ENCODE measurements around the gene OTUD7B. TPM values are rescaled to one million over a fixed set of nuclear protein-coding genes. Genes with fewer than 3 reads are reported as not detected.

The OTUD7B gene
- total RNA-seq, 2 experiments from 2014 or later: 18.5 to 20.1 TPM

DNA sequence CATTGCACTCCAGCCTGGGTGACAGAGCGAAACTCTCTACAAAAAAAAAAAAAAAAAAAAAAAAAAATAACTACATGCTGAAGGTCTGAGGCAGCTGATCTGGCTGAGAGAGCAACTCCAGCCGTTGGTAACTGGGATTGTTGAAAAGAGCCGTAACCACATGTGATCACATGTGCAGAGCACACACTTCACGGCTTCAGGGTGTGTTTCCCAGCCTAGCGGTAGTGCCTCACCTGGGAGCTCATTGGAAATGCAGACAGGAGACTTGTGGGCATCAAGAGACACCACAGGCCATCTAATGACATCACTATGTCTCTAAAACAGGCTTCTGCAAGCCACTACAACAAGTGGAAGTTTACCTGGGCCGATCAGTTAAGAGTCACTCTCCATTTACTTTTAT, 11.8 kb upstream of the OTUD7B start:
- ATAC-seq (no peak), DNase-seq (no peak)
- Mint-ChIP-seq H3K36me3 (ENCODE audit: low read depth) (no peaks in the 10 kb centered on the region), H3K4me1 (no peaks in the 10 kb centered on the region), H3K4me3 (no peak overlapping the region), H3K9me3 (ENCODE audit: low read depth) (no peaks in the 10 kb centered on the region), H3K27me3 (peaks cover 5% of the 10 kb centered on the region), H3K27ac (no peak overlapping the region)
- intact Hi-C loops (cut with DNase I, micrococcal nuclease): no loop called here
- ChIA-PET CTCF (interaction anchor here (1.0 to 1.1 kb wide), 2 partner anchors 8 to 164 kb away, joined by 3 to 4 read pairs; no protein-coding TSS in a partner anchor), POLR2A (no interaction called here)

DNA sequence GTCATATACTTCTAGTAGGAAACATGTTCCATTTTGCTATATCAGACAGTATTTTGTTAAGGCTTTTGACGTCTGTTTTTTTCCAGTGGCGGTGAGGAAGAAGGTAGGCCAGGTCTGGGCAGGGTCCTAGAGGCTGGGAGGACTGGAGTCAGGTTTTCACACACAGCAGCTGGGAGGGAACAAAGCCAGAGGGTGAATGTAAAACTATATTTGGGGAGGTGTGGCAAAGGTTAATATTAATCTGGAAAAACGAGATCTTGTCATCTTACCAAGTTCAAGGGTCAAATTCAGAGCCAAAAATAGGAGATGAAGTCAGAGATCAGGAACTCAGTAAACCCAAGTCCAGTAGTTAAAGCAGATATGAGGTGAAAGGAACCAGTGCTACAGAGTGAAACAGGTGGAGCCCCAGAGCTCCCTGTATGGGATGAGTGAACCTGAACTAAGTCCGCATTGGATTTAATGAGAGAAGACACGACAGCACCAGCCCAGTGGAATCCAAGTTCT, 10.7 kb upstream of the OTUD7B start:
- Mint-ChIP-seq H3K27ac (no peak overlapping the region), H3K4me3 (no peak overlapping the region), H3K27me3 (peaks cover 5% of the 10 kb centered on the region), H3K36me3 (ENCODE audit: low read depth) (no peaks in the 10 kb centered on the region), H3K4me1 (no peaks in the 10 kb centered on the region), H3K9me3 (ENCODE audit: low read depth) (no peaks in the 10 kb centered on the region)
- ATAC-seq (no peak), DNase-seq (no peak)
- CTCF ChIA-PET: no interaction called here
- intact Hi-C loops (cut with DNase I, micrococcal nuclease): no loop called here
- POLR2A ChIA-PET: no interaction called here

GRCh38 chr1:150020711-150021110, 10.2 kb upstream of the OTUD7B start:
- no peaks in the 10 kb centered on the region for H3K9me3 Mint-ChIP-seq (ENCODE audit: low read depth)
- no peak overlapping the region for H3K4me3 Mint-ChIP-seq
- peaks cover 5% of the 10 kb centered on the region for H3K27me3 Mint-ChIP-seq
- DNase-seq (no peak), ATAC-seq (no peak)
- CTCF ChIA-PET: no interaction called here
- intact Hi-C loops (cut with DNase I, micrococcal nuclease): no loop called here
- H3K4me1 Mint-ChIP-seq: no peaks in the 10 kb centered on the region
- no peaks in the 10 kb centered on the region for H3K36me3 Mint-ChIP-seq (ENCODE audit: low read depth)
- POLR2A ChIA-PET: no interaction called here
- H3K27ac Mint-ChIP-seq: no peak overlapping the region

DNA sequence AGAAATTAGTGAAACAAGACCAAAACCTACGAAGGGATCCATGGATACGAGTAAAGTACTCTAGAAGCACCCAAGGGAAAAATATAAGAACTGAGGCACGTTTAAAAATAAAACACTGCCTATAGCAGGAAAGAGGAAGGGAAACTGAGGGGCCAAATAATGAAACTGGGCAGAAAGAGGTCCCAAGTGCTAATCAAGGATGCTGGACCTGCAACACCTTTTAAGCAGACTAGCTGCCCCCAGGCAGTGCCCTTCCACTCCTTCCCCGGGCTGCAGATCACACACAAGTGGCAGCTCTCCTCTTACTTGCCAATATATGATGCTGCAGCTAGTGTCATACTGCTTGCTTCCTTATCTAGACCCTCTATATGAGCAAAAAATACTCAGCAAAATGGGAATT, 7.6 kb upstream of the OTUD7B start:
- DNase-seq: no peak
- no peak overlapping the region for H3K4me3 Mint-ChIP-seq
- POLR2A ChIA-PET: no interaction called here
- ATAC-seq: no peak
- H3K4me1 Mint-ChIP-seq: no peaks in the 10 kb centered on the region
- peaks cover under 1% of the 10 kb centered on the region for H3K27me3 Mint-ChIP-seq
- H3K36me3 Mint-ChIP-seq (ENCODE audit: low read depth): no peaks in the 10 kb centered on the region
- CTCF ChIA-PET: no interaction called here
- intact Hi-C loops (cut with DNase I, micrococcal nuclease): no loop called here
- H3K27ac Mint-ChIP-seq: no peak overlapping the region
- H3K9me3 Mint-ChIP-seq (ENCODE audit: low read depth): no peaks in the 10 kb centered on the region

DNA sequence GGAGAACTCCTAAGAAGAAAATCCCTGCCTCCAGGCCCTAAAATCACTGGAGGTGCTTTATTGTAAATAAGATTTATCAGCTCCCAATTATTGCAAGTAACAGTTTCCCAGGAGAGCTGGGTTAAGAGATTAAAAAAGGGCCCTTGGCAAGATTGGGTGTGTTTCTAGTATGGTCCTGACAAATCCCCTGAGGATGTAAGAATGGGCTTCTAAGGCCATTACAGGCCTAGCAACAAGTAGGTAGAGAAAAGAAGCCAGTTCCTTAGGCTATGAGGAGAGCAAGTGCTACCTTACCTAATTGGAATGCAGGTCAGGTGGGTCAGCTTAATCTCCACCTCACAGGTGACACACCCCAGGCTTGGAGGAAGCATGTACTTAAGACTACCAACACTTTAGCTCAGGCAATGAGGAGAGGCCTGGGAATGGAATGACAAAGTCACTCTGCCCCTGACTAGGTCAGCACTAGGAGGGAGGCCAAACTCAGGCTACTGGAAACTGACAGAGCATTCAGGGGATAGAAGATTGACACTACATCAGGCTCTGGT, 6.8 kb upstream of the OTUD7B start:
- DNase-seq (no peak), ATAC-seq (no peak)
- CTCF ChIA-PET: interaction anchor here (1.2 to 1.3 kb wide), 2 partner anchors 19 to 170 kb away, joined by 3 to 5 read pairs; no protein-coding TSS in a partner anchor
- Mint-ChIP-seq H3K4me3 (no peak overlapping the region), H3K27me3 (no peaks in the 10 kb centered on the region), H3K4me1 (no peaks in the 10 kb centered on the region), H3K36me3 (ENCODE audit: low read depth) (no peaks in the 10 kb centered on the region), H3K9me3 (ENCODE audit: low read depth) (no peaks in the 10 kb centered on the region), H3K27ac (no peak overlapping the region)
- intact Hi-C loops (cut with DNase I, micrococcal nuclease): no loop called here
- POLR2A ChIA-PET: no interaction called here

- H3K4me1 Mint-ChIP-seq: peaks cover 2% of the 10 kb centered on the region
- no peaks in the 10 kb centered on the region for H3K36me3 Mint-ChIP-seq (ENCODE audit: low read depth)
- H3K9me3 Mint-ChIP-seq (ENCODE audit: low read depth): no peaks in the 10 kb centered on the region
- intact Hi-C loops (cut with DNase I, micrococcal nuclease): no loop called here
- no peak for ATAC-seq
- DNase-seq: no peak
- no peaks in the 10 kb centered on the region for H3K27me3 Mint-ChIP-seq
- CTCF ChIA-PET: no interaction called here
- H3K27ac Mint-ChIP-seq: no peak overlapping the region
- H3K4me3 Mint-ChIP-seq: no peak overlapping the region
- POLR2A ChIA-PET: no interaction called here
These were observed 5.2 kb upstream of the OTUD7B start for GRCh38 chr1:150015651-150016131.

DNA sequence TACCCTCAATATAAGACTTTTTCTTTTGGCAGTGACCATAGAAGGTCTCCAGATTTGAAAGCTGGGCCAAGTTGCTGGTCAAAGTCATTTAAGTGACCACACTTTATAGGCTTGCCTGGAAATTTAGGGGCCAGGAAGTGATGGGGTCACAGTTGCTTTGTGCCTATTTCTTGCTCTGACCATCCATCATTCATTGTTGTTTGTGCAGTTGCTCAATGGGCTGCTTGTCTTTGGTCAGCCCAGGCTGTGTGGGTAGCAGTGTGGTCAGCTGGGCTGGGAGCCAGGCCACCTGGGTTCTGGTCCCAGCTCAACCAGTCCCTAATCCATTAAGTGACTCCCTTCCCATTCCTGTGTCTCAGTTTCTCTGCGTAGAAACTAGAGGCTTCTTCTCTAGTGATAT, 2.1 kb upstream of the OTUD7B start:
- Mint-ChIP-seq H3K4me1 (peaks cover 22% of the 10 kb centered on the region), H3K27ac (no peak overlapping the region), H3K36me3 (ENCODE audit: low read depth) (peaks cover 10% of the 10 kb centered on the region), H3K27me3 (no peaks in the 10 kb centered on the region), H3K9me3 (ENCODE audit: low read depth) (no peaks in the 10 kb centered on the region), H3K4me3 (no peak overlapping the region)
- POLR2A ChIA-PET: interaction anchor here (0.5 kb wide), 1 partner anchor 189 kb away, joined by 3 read pairs; no protein-coding TSS in a partner anchor
- CTCF ChIA-PET: interaction anchor here (0.7 to 2.0 kb wide), 5 partner anchors 11 to 115 kb away, joined by 3 to 5 read pairs (median 3); no protein-coding TSS in a partner anchor
- intact Hi-C loops (cut with DNase I, micrococcal nuclease): loop anchor here in 1 of 2 experiments (5.0 kb wide), 1 partner anchor 475 kb away; the partner anchor contains the start of gene TARS2
- DNase-seq: no peak
- ATAC-seq: no peak

GRCh38 chr1:150009604-150010392, 728 bp downstream of the OTUD7B start:
- H3K4me3 Mint-ChIP-seq: peak overlapping the region; percentile 99
- H3K9me3 Mint-ChIP-seq (ENCODE audit: low read depth): no peaks in the 10 kb centered on the region
- no peaks in the 10 kb centered on the region for H3K27me3 Mint-ChIP-seq
- DNase-seq (peak; percentile 82), ATAC-seq (peak; percentile 67)
- ChIA-PET CTCF (interaction anchor here (0.6 to 4.4 kb wide), 6 partner anchors 13 to 122 kb away, joined by 3 to 34 read pairs (median 3); a partner anchor contains a TSS), POLR2A (interaction anchor here (0.7 to 1.7 kb wide), 6 partner anchors 12 to 619 kb away, joined by 3 to 13 read pairs (median 4); a partner anchor contains a TSS)
- peaks cover 25% of the 10 kb centered on the region for H3K36me3 Mint-ChIP-seq (ENCODE audit: low read depth)
- intact Hi-C loops (cut with DNase I, micrococcal nuclease): loop anchor here in 1 of 2 experiments (1.0 to 5.0 kb wide), 11 partner anchors 13 to 620 kb away; partner anchors contain the start of genes ANP32E, BOLA1, ENSA and PLEKHO1
- H3K4me1 Mint-ChIP-seq: peaks cover 44% of the 10 kb centered on the region
- H3K27ac Mint-ChIP-seq: peak overlapping the region; percentile 99

- no peaks in the 10 kb centered on the region for H3K27me3 Mint-ChIP-seq
- CTCF ChIA-PET: interaction anchor here (0.7 to 4.4 kb wide), 4 partner anchors 12 to 47 kb away, joined by 3 to 34 read pairs (median 6); no protein-coding TSS in a partner anchor
- peak overlapping the region; percentile 99 for H3K4me3 Mint-ChIP-seq
- intact Hi-C loops (cut with DNase I, micrococcal nuclease): loop anchor here in 1 of 2 experiments (1.0 kb wide), 2 partner anchors 12 to 109 kb away; partner anchors contain the start of gene BOLA1
- peak overlapping the region; percentile 21 for H3K27ac Mint-ChIP-seq
- no peaks in the 10 kb centered on the region for H3K9me3 Mint-ChIP-seq (ENCODE audit: low read depth)
- H3K4me1 Mint-ChIP-seq: peaks cover 51% of the 10 kb centered on the region
- DNase-seq (no peak), ATAC-seq (no peak)
- POLR2A ChIA-PET: interaction anchor here (0.5 to 1.7 kb wide), 2 partner anchors 13 to 178 kb away, joined by 4 to 11 read pairs; no protein-coding TSS in a partner anchor
- peaks cover 30% of the 10 kb centered on the region for H3K36me3 Mint-ChIP-seq (ENCODE audit: low read depth)
These were observed 1.8 kb downstream of the OTUD7B start for GRCh38 chr1:150008699-150009098.

- H3K36me3 Mint-ChIP-seq (ENCODE audit: low read depth): peaks cover 43% of the 10 kb centered on the region
- peak; percentile 35 for DNase-seq
- no peaks in the 10 kb centered on the region for H3K9me3 Mint-ChIP-seq (ENCODE audit: low read depth)
- ChIA-PET POLR2A (interaction anchor here (1.6 kb wide), 1 partner anchor 9 kb away, joined by 4 read pairs; no protein-coding TSS in a partner anchor), CTCF (interaction anchor here (1.1 to 4.4 kb wide), 2 partner anchors 10 to 27 kb away, joined by 3 to 34 read pairs; no protein-coding TSS in a partner anchor)
- intact Hi-C loops (cut with DNase I, micrococcal nuclease): loop anchor here in 1 of 2 experiments (1.0 kb wide), 1 partner anchor 9 kb away; no protein-coding TSS in a partner anchor
- H3K4me3 Mint-ChIP-seq: peak overlapping the region; percentile 21
- H3K4me1 Mint-ChIP-seq: peaks cover 60% of the 10 kb centered on the region
- H3K27ac Mint-ChIP-seq: peak overlapping the region; percentile 63
- H3K27me3 Mint-ChIP-seq: no peaks in the 10 kb centered on the region
- ATAC-seq: peak; percentile 76
These were observed 3.6 kb downstream of the OTUD7B start for GRCh38 chr1:150006881-150007421.

DNA sequence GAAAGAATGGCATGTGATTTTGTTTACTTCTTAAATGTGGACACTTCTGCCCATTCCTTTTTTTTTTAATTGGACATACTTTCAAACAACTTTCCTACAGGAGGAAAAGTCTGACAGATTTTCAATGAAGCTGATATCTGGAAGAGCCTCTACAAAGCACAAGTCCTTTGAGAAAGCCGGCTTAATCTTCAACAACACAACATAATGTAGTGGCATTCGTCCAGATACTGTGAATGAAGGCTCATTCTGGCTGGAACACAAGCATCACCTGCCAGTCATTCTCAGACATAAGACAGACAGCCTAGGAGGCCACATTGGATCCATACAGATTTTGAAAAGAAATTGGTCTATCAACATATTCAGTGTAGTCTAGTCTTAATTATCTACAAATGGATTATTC, 4.9 kb downstream of the OTUD7B start:
- peaks cover 65% of the 10 kb centered on the region for H3K4me1 Mint-ChIP-seq
- H3K4me3 Mint-ChIP-seq: no peak overlapping the region
- no peak for DNase-seq
- intact Hi-C loops (cut with DNase I, micrococcal nuclease): no loop called here
- no peak for ATAC-seq
- no peaks in the 10 kb centered on the region for H3K27me3 Mint-ChIP-seq
- CTCF ChIA-PET: interaction anchor here (0.6 to 0.7 kb wide), 2 partner anchors 13 to 165 kb away, joined by 3 to 4 read pairs; no protein-coding TSS in a partner anchor
- POLR2A ChIA-PET: no interaction called here
- no peaks in the 10 kb centered on the region for H3K9me3 Mint-ChIP-seq (ENCODE audit: low read depth)
- H3K27ac Mint-ChIP-seq: no peak overlapping the region
- H3K36me3 Mint-ChIP-seq (ENCODE audit: low read depth): peaks cover 54% of the 10 kb centered on the region

All from activated CD4-positive, alpha-beta T cell treated with anti-CD3 and anti-CD28 coated beads for 36 hours (primary cell).